ENCODE results near the gene NSD2. TPM values are rescaled to one million over a fixed set of nuclear protein-coding genes. Genes with fewer than 3 reads are reported as not detected.

Gene NSD2
- total and polyA plus RNA-seq, 4 donors, result 5.1 to 71.5 (median 11.6) TPM

GRCh38 chr4:1959104-1959384 lies 87.9 kb downstream of the NSD2 start:
- no peak overlapping the region for H3K9ac ChIP-seq (ENCODE audit: low read depth in 1 of 2, low read length in 2 of 2)
- no peak overlapping the region for H3K4me3 ChIP-seq (ENCODE audit: low read depth in 1 of 3, low read length in 3 of 3)
- no peak for DNase-seq (ENCODE audit: low spot score)
- peaks cover 11 to 55% (median 14%) of the 10 kb centered on the region in 4 donors for H3K36me3 ChIP-seq (ENCODE audit: control insufficient read depth in 4 of 4, insufficient read depth in 3 of 4, low read depth in 1 of 4, low read length in 3 of 4)
- peaks cover 0 to 2% (median 0%) of the 10 kb centered on the region in 4 donors for H3K4me1 ChIP-seq (ENCODE audit: control insufficient read depth in 4 of 4, insufficient read depth in 4 of 4, low read length in 3 of 4)
- H3K9me3 ChIP-seq (ENCODE audit: control insufficient read depth in 4 of 4, low read length in 3 of 4), result no peaks in the 10 kb centered on the region
- H3K27me3 ChIP-seq (ENCODE audit: control insufficient read depth in 4 of 4, insufficient read depth in 4 of 4, low read length in 3 of 4), result no peaks in the 10 kb centered on the region
- H3K27ac ChIP-seq (ENCODE audit: low read depth in 1 of 2, low read length in 2 of 2), result no peak overlapping the region
- 97% methylated on average over 5 of the region's 5 CpGs for WGBS
- no peak for TF ChIP-seq ATF3 (IDR thresholded peaks at IDR 0.05)
- no peak for TF ChIP-seq SP1 (IDR thresholded peaks at IDR 0.05)
- no peak for TF ChIP-seq TAF1 (conservative IDR thresholded peaks at IDR 0.05)
- no peak for TF ChIP-seq RXRA (IDR thresholded peaks at IDR 0.05)
- TF ChIP-seq CTCF (IDR thresholded peaks at IDR 0.05; ENCODE audit: low read depth, low read length, missing input control), result no peak
- no peak for TF ChIP-seq FOXA2 (IDR thresholded peaks at IDR 0.05)
- TF ChIP-seq RAD21 (IDR thresholded peaks at IDR 0.05), result no peak
- no peak for TF ChIP-seq ZBTB33 (IDR thresholded peaks at IDR 0.05)
- no peak for TF ChIP-seq EGR1 (IDR thresholded peaks at IDR 0.05; ENCODE audit: low read depth in 2 of 2)
- TF ChIP-seq HNF4A (conservative IDR thresholded peaks at IDR 0.05), result no peak
- no peak for TF ChIP-seq YY1 (IDR thresholded peaks at IDR 0.05)
- TF ChIP-seq GABPA (IDR thresholded peaks at IDR 0.05 in 1 of 2, conservative IDR thresholded peaks at IDR 0.05 in 1 of 2), result no peak
- TF ChIP-seq MAX (IDR thresholded peaks at IDR 0.05), result no peak
- TF ChIP-seq REST (IDR thresholded peaks at IDR 0.05), result no peak
- TF ChIP-seq HNF4G (IDR thresholded peaks at IDR 0.05), result no peak
- TF ChIP-seq NR2F2 (IDR thresholded peaks at IDR 0.05), result no peak

Measured in liver (tissue), 9 donors.